K562 (cell line): Measurements from ENCODE around the gene HDHD5. TPM values are rescaled to one million over a fixed set of nuclear protein-coding genes. Genes with fewer than 3 reads are reported as not detected.

ENCODE experiments used
- ATAC-seq: fragments of 200-7000 bp; cut with Tn5 transposase; 3 replicates; pipeline ENCODE4 v1.9.1; 2020; ENCODE audit warnings: moderate library complexity
- BruUV-seq: library from RNA; stranded (reverse); fragments of 400-500 nt; replicated peaks from 2 replicates; lab custom pipeline; 2021; lab: Mats Ljungman, UMichigan
- CTCF ChIA-PET: fragments of 300-600 bp; formaldehyde crosslinking; extraction: SDS; loops from one replicate; lab custom pipeline; 2021; ENCODE audit warnings: low intra/inter-chr PET ratio; lab: Yijun Ruan, JAX
- POLR2A ChIA-PET: fragments of 300-600, 350-650 bp; sonication (Branson Sonifier 250); formaldehyde crosslinking; extraction: SDS; loops from one replicate; lab custom pipeline; 2021; ENCODE audit warnings: antibody characterized with exemption, inconsistent platforms; lab: Yijun Ruan, JAX
- DNase-seq, 4 experiments: peaks; one replicate each; pipeline versions ENCODE4 v3.0.0 to v3.0.0-alpha.2; 2011 to 2018; ENCODE audit warnings: low spot score in 3 of 4, mixed read lengths in 3 of 4; ENCODE audit errors: extremely low read depth in 1 of 4
- FAIRE-seq: peaks from 2 replicates; lab custom pipeline; 2011; peaks lifted over from hg19 to GRCh38; lab: Jason Lieb, UNC
- H2AFZ ChIP-seq: 2 replicates; pipeline ENCODE4 v1.6.0; 2011; ENCODE audit warnings: low read depth, low read length, control low read depth, inconsistent platforms
- H3K27ac ChIP-seq: fragments of 200-600 bp; 3 replicates; pipeline ENCODE4 v1.8.0; 2011; ENCODE audit warnings: low read depth, mild to moderate bottlenecking, control low read depth, inconsistent platforms, low read length, moderate library complexity, mixed read lengths; ENCODE audit errors: extremely low read depth
- H3K27me3 ChIP-seq, 2 experiments: fragments of 300-600 bp in 1 of 2; 2 replicates in 1 of 2; 3 replicates in 1 of 2; pipeline versions ENCODE4 v1.6.0 to v1.8.0; 2011; ENCODE audit warnings: inconsistent platforms in 2 of 2, low read length in 2 of 2, mild to moderate bottlenecking in 1 of 2, mixed read lengths in 1 of 2, moderate library complexity in 1 of 2; ENCODE audit not compliant: control insufficient read depth in 2 of 2, insufficient read depth in 2 of 2
- H3K36me3 ChIP-seq: fragments of 300-600 bp; 3 replicates; pipeline ENCODE4 v1.8.0; 2011; ENCODE audit warnings: mild to moderate bottlenecking, low read length, inconsistent platforms; ENCODE audit not compliant: control insufficient read depth, insufficient read depth
- H3K4me1 ChIP-seq, 2 experiments: fragments of 200-600 bp in 1 of 2; replicated peaks in 1 of 2; 2 replicates in 1 of 2; 3 replicates in 1 of 2; pipeline versions ENCODE4 v1.5.1 to v1.8.0; 2011; ENCODE audit warnings: inconsistent platforms in 2 of 2, low read length in 2 of 2, mild to moderate bottlenecking in 1 of 2, mixed read lengths in 1 of 2, moderate library complexity in 1 of 2; ENCODE audit not compliant: control insufficient read depth in 2 of 2, insufficient read depth in 2 of 2
- H3K4me2 ChIP-seq: 2 replicates; pipeline ENCODE4 v1.6.1; 2011; ENCODE audit warnings: low read length, control low read depth, inconsistent platforms, mixed read lengths; ENCODE audit not compliant: insufficient read depth
- H3K4me3 ChIP-seq: fragments of 200-600 bp; sonication (generic), shearing (Covaris generic); 2 replicates; pipeline ENCODE4 v1.5.1; 2016; ENCODE audit warnings: control low read depth, inconsistent platforms
- H3K79me2 ChIP-seq: fragments of 200-600 bp; 3 replicates; pipeline ENCODE4 v1.8.0; 2011; ENCODE audit warnings: low read length, inconsistent platforms; ENCODE audit not compliant: control insufficient read depth, insufficient read depth
- H3K9ac ChIP-seq, 2 experiments: 2 replicates each; pipeline versions ENCODE4 v1.6.0 to v1.6.1; 2011; ENCODE audit warnings: low read depth in 2 of 2, low read length in 2 of 2, control low read depth in 1 of 2, inconsistent platforms in 1 of 2, mild to moderate bottlenecking in 1 of 2, mixed read lengths in 1 of 2; ENCODE audit not compliant: insufficient read depth in 1 of 2
- H3K9me1 ChIP-seq: one replicate; pipeline ENCODE4 v1.6.0; 2011; ENCODE audit warnings: inconsistent platforms, mild to moderate bottlenecking, low read length, moderate library complexity; ENCODE audit not compliant: control insufficient read depth, insufficient read depth
- H3K9me3 ChIP-seq: replicated peaks from 2 replicates; pipeline ENCODE4 v1.5.1; 2011; ENCODE audit warnings: low read depth, low read length, inconsistent platforms; ENCODE audit not compliant: control insufficient read depth, insufficient read depth
- H4K20me1 ChIP-seq: replicated peaks from 2 replicates; pipeline ENCODE4 v1.6.1; 2011; ENCODE audit warnings: low read length, inconsistent platforms, mixed read lengths; ENCODE audit not compliant: control insufficient read depth, insufficient read depth
- CHD1 ChIP-seq: fragments of 200-600 bp; sonication (generic); IDR thresholded peaks from one replicate; pipeline ENCODE4 v1.6.1; 2012; ENCODE audit warnings: mild to moderate bottlenecking, moderate library complexity, low read length, inconsistent platforms
- EWSR1 ChIP-seq: fragments of 450-650 bp; IDR thresholded peaks from 2 replicates; pipeline ENCODE4 v1.6.1; 2018; ENCODE audit warnings: borderline replicate concordance, mild to moderate bottlenecking, low read depth, moderate library complexity; ENCODE audit not compliant: partially characterized antibody
- PTTG1 ChIP-seq: fragments of 450-650 bp; IDR thresholded peaks from 2 replicates; pipeline ENCODE4 v1.6.1; 2016; ENCODE audit warnings: low read depth, mild to moderate bottlenecking, missing genetic modification characterization, missing compliant biosample characterization
- ZKSCAN8 ChIP-seq: fragments of 200-800 bp; sonication (Bioruptor generic); IDR thresholded peaks from 2 replicates; pipeline ENCODE4 v1.6.1; 2016; ENCODE audit warnings: missing genetic modification characterization, missing compliant biosample characterization
- ZNF75A ChIP-seq: fragments of 450-650 bp; formaldehyde crosslinking; IDR thresholded peaks from 2 replicates; pipeline ENCODE4 v1.4.0; 2020; ENCODE audit warnings: mild to moderate bottlenecking
- WGBS: fragments of 100-300 bp; shearing (Covaris generic); methylation state at CpG from one replicate; pipeline ENCODE4 v1.1.6; 2016; ENCODE audit warnings: low coverage, mixed read lengths; ENCODE audit not compliant: insufficient coverage; ENCODE audit errors: missing lambda C conversion rate; 5-methylcytosine and 5-hydroxymethylcytosine counted together
- in situ Hi-C: fragments of 300-500 bp; cut with MboI; formaldehyde crosslinking; loops from 4 replicates; pipeline ENCODE4 v1.15.0; 2018; ENCODE audit warnings: inconsistent platforms, mixed read lengths
- intact Hi-C: fragments of 100-400 bp; cut with micrococcal nuclease; formaldehyde crosslinking; loops from 2 replicates; pipeline ENCODE4 v1.14.2; 2022
- polyA plus RNA-seq, 8 experiments: library from polyadenylated mRNA; depleted of rRNA in 4 of 8; stranded (reverse) in 5 of 8; unstranded in 3 of 8; fragments of >200 nt; fragmentation: Nextera tagmentation in 2 of 8; fragmentation: Illumina TruSeq in 1 of 8; extraction: Ambion mirVana in 2 of 8; extraction: Trizol in 1 of 8; gene quantifications; 2 replicates each; pipeline versions ENCODE4 v1.2.1 to v1.2.3, GENCODE V29; 2011 to 2014; ENCODE audit warnings: inconsistent platforms in 1 of 8, missing spikeins in 1 of 8
- total RNA-seq, 7 experiments: library from RNA; depleted of rRNA in 6 of 7; stranded (reverse); fragments of >200 nt in 6 of 7; fragmentation: Illumina TruSeq in 2 of 7; extraction: Trizol in 2 of 7; gene quantifications; 2 replicates each; pipeline versions ENCODE4 v1.2.1 to v1.2.3, GENCODE V29; 2011 to 2021; ENCODE audit warnings: low replicate concordance in 1 of 7
- TF ChIP-seq, protein P1 (sequence below): fragments of 250-450 bp; sonication (Bioruptor Pico); IDR thresholded peaks from 2 replicates; pipeline ENCODE4 v1.4.0; 2020; ENCODE audit warnings: mild to moderate bottlenecking, moderate library complexity
- TF ChIP-seq, protein P2 (sequence below): fragments of 450-650 bp; IDR thresholded peaks from 2 replicates; pipeline ENCODE4 v1.6.1; 2017; ENCODE audit warnings: antibody characterized with exemption
- TF ChIP-seq, protein P3 (sequence below): fragments of 150-350 bp; IDR thresholded peaks from 2 replicates; pipeline ENCODE4 v1.6.1; 2014; ENCODE audit warnings: low read depth, mild to moderate bottlenecking, low read length, borderline replicate concordance

The HDHD5 gene
- total and polyA plus RNA-seq, 9 of the 15 experiments (the other 6 are each of a cell fraction or from before 2014, with no cell fraction given) = 1.6 to 36.6 (median 24.2) TPM

- intact Hi-C loops = no loop called here
- H3K4me2 ChIP-seq = no peak overlapping the region
- H3K9ac ChIP-seq = no peak overlapping the region; a peak in 1 of 4 replicates
- no peak overlapping the region for H2AFZ ChIP-seq
- H3K4me1 ChIP-seq = no peaks in the 10 kb centered on the region
- ChIA-PET CTCF (no interaction called here), POLR2A (interaction anchor here (0.7 to 1.1 kb wide), 2 partner anchors 9 to 21 kb away, joined by 4 to 5 read pairs; no protein-coding TSS in a partner anchor)
- TF ChIP-seq CHD1 (no peak), ZKSCAN8 (CRISPR knock-in tag) (no peak), EWSR1 (no peak), ZNF75A (CRISPR knock-in tag) (no peak), PTTG1 (tag) (no peak)
- TF ChIP-seq, protein P1, sequence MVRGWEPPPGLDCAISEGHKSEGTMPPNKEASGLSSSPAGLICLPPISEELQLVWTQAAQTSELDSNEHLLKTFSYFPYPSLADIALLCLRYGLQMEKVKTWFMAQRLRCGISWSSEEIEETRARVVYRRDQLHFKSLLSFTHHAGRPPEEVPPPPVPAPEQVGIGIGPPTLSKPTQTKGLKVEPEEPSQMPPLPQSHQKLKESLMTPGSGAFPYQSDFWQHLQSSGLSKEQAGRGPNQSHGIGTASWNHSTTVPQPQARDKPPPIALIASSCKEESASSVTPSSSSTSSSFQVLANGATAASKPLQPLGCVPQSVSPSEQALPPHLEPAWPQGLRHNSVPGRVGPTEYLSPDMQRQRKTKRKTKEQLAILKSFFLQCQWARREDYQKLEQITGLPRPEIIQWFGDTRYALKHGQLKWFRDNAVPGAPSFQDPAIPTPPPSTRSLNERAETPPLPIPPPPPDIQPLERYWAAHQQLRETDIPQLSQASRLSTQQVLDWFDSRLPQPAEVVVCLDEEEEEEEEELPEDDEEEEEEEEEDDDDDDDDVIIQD (CRISPR knock-in tag) = no peak
- TF ChIP-seq, protein P2, sequence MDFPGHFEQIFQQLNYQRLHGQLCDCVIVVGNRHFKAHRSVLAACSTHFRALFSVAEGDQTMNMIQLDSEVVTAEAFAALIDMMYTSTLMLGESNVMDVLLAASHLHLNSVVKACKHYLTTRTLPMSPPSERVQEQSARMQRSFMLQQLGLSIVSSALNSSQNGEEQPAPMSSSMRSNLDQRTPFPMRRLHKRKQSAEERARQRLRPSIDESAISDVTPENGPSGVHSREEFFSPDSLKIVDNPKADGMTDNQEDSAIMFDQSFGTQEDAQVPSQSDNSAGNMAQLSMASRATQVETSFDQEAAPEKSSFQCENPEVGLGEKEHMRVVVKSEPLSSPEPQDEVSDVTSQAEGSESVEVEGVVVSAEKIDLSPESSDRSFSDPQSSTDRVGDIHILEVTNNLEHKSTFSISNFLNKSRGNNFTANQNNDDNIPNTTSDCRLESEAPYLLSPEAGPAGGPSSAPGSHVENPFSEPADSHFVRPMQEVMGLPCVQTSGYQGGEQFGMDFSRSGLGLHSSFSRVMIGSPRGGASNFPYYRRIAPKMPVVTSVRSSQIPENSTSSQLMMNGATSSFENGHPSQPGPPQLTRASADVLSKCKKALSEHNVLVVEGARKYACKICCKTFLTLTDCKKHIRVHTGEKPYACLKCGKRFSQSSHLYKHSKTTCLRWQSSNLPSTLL = no peak
- TF ChIP-seq, protein P3, sequence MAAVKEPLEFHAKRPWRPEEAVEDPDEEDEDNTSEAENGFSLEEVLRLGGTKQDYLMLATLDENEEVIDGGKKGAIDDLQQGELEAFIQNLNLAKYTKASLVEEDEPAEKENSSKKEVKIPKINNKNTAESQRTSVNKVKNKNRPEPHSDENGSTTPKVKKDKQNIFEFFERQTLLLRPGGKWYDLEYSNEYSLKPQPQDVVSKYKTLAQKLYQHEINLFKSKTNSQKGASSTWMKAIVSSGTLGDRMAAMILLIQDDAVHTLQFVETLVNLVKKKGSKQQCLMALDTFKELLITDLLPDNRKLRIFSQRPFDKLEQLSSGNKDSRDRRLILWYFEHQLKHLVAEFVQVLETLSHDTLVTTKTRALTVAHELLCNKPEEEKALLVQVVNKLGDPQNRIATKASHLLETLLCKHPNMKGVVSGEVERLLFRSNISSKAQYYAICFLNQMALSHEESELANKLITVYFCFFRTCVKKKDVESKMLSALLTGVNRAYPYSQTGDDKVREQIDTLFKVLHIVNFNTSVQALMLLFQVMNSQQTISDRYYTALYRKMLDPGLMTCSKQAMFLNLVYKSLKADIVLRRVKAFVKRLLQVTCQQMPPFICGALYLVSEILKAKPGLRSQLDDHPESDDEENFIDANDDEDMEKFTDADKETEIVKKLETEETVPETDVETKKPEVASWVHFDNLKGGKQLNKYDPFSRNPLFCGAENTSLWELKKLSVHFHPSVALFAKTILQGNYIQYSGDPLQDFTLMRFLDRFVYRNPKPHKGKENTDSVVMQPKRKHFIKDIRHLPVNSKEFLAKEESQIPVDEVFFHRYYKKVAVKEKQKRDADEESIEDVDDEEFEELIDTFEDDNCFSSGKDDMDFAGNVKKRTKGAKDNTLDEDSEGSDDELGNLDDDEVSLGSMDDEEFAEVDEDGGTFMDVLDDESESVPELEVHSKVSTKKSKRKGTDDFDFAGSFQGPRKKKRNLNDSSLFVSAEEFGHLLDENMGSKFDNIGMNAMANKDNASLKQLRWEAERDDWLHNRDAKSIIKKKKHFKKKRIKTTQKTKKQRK = no peak
- H3K36me3 ChIP-seq = peaks cover 6% of the 10 kb centered on the region; the same call in 1 of the 3 replicates
- ATAC-seq = no peak
- WGBS = 11% methylated on average over 6 of the region's 7 CpGs
- BruUV-seq = no TSS peak
- H3K9me3 ChIP-seq = no peaks in the 10 kb centered on the region
- H3K79me2 ChIP-seq = no peaks in the 10 kb centered on the region
- in situ Hi-C loops = no loop called here
- H3K9me1 ChIP-seq = no peaks in the 10 kb centered on the region
- no peak for FAIRE-seq
- 0 out of 2 replicates have a peak, but pooled peaks cover 7% of the 10 kb centered on the region for H4K20me1 ChIP-seq
- no peak overlapping the region for H3K4me3 ChIP-seq
- no peak for DNase-seq
- H3K27me3 ChIP-seq = peaks cover 18 to 22% of the 10 kb centered on the region in 2 experiments; a peak in 4 of 5 replicates
- H3K27ac ChIP-seq = no peak overlapping the region
Measured at GRCh38 chr22:17133137-17133536, 25.9 kb downstream of the HDHD5 start.
